ENCODE results near the gene ACVRL1. TPM values are rescaled to one million over a fixed set of nuclear protein-coding genes. Genes with fewer than 3 reads are reported as not detected.

Gene ACVRL1
- total and polyA plus RNA-seq, 2 donors (not counting 1 experiment from before 2014, with no cell fraction given) = not detected

DNA sequence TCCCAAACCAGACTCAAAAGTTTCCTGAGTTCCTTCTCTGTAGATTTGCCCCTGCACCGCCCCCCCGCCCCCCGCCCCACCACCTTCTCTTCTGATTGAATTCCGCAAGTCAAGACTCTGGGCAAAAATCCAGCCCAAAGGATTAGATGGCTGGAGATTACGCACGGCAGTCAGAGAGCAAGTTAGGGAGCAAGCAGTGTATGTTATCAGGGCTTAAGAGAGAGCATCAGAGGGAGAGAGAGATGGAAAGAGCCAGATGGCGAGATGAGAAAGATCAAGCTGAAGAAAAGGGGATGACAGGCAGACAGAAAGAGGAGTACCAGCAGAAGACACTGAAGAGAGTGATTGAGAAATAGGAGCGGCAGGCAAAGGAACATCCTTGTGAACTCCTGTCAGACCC lies 33.3 kb upstream of the ACVRL1 start:
- Histone ChIP-seq H2AFZ (ENCODE audit: insufficient read depth, low read depth, low read length, poor library complexity, severe bottlenecking) (no peak overlapping the region), H3K36me3 (replicated peaks in 1 of 2; ENCODE audit: control extremely low read depth in 1 of 2, control insufficient read depth in 1 of 2, extremely low read depth in 1 of 2, insufficient read depth in 2 of 2, low read length in 1 of 2) (no peaks in the 10 kb centered on the region), H4K20me1 (ENCODE audit: control insufficient read depth, insufficient read depth, low read length, poor library complexity, severe bottlenecking) (no peaks in the 10 kb centered on the region), H3K9ac (ENCODE audit: low read length) (no peak overlapping the region), H3K4me1 (ENCODE audit: control insufficient read depth in 2 of 2, insufficient read depth in 2 of 2, low read length in 2 of 2) (peaks cover 10 to 21% of the 10 kb centered on the region in 2 donors), H3K79me2 (ENCODE audit: control insufficient read depth, insufficient read depth, low read length) (no peaks in the 10 kb centered on the region), H3K27ac (ENCODE audit: low read length in 2 of 2) (no peak overlapping the region), H3K4me2 (replicated peaks; ENCODE audit: low read depth, low read length, poor library complexity, severe bottlenecking) (no peak overlapping the region), H3K4me3 (ENCODE audit: control extremely low read depth in 1 of 5, extremely low read depth in 1 of 5, insufficient read depth in 1 of 5, low read depth in 2 of 5, low read length in 4 of 5) (no peak overlapping the region), H3K27me3 (replicated peaks in 1 of 4; ENCODE audit: control extremely low read depth in 1 of 4, control insufficient read depth in 3 of 4, insufficient read depth in 4 of 4, low read length in 3 of 4) (peaks cover 0 to 37% (median 11%) of the 10 kb centered on the region in 4 experiments), H3K9me3 (ENCODE audit: control extremely low read depth in 1 of 3, control insufficient read depth in 2 of 3, insufficient read depth in 1 of 3, low read length in 2 of 3) (no peaks in the 10 kb centered on the region)
- Mint-ChIP-seq H3K27ac (no peak overlapping the region), H3K4me1 (peaks cover 8% of the 10 kb centered on the region), H3K27me3 (peaks cover 29% of the 10 kb centered on the region), H3K4me3 (no peak overlapping the region), H3K9me3 (ENCODE audit: insufficient read depth) (no peaks in the 10 kb centered on the region)
- 87% methylated on average over 5 of the region's 8 CpGs for WGBS (ENCODE audit: insufficient coverage)
- DNase-seq (no peak), ATAC-seq (ENCODE audit: low read depth) (no peak)
- intact Hi-C loops (cut with micrococcal nuclease) = no loop called here
- ChIA-PET CTCF (no interaction called here), POLR2A (no interaction called here)
- TF ChIP-seq EZH2 (IDR thresholded peaks at IDR 0.05; ENCODE audit: borderline replicate concordance, insufficient read depth, low read depth, low read length, poor library complexity, severe bottlenecking) (no peak), CTCF (IDR thresholded peaks at IDR 0.05) (no peak)

GRCh38 chr12:51874486-51874885 lies 32.8 kb upstream of the ACVRL1 start:
- Histone ChIP-seq H3K4me2 (replicated peaks; ENCODE audit: low read depth, low read length, poor library complexity, severe bottlenecking) (no peak overlapping the region), H3K36me3 (replicated peaks in 1 of 2; ENCODE audit: control extremely low read depth in 1 of 2, control insufficient read depth in 1 of 2, extremely low read depth in 1 of 2, insufficient read depth in 2 of 2, low read length in 1 of 2) (no peaks in the 10 kb centered on the region), H3K4me3 (ENCODE audit: control extremely low read depth in 1 of 5, extremely low read depth in 1 of 5, insufficient read depth in 1 of 5, low read depth in 2 of 5, low read length in 4 of 5) (no peak overlapping the region), H3K9ac (ENCODE audit: low read length) (no peak overlapping the region), H3K27me3 (replicated peaks in 1 of 4; ENCODE audit: control extremely low read depth in 1 of 4, control insufficient read depth in 3 of 4, insufficient read depth in 4 of 4, low read length in 3 of 4) (peaks cover 0 to 32% (median 9%) of the 10 kb centered on the region in 4 experiments), H4K20me1 (ENCODE audit: control insufficient read depth, insufficient read depth, low read length, poor library complexity, severe bottlenecking) (no peaks in the 10 kb centered on the region), H3K4me1 (ENCODE audit: control insufficient read depth in 2 of 2, insufficient read depth in 2 of 2, low read length in 2 of 2) (peaks cover 9 to 16% of the 10 kb centered on the region in 2 donors), H3K79me2 (ENCODE audit: control insufficient read depth, insufficient read depth, low read length) (no peaks in the 10 kb centered on the region), H3K9me3 (ENCODE audit: control extremely low read depth in 1 of 3, control insufficient read depth in 2 of 3, insufficient read depth in 1 of 3, low read length in 2 of 3) (no peaks in the 10 kb centered on the region), H3K27ac (ENCODE audit: low read length in 2 of 2) (no peak overlapping the region), H2AFZ (ENCODE audit: insufficient read depth, low read depth, low read length, poor library complexity, severe bottlenecking) (no peak overlapping the region)
- ChIA-PET POLR2A (interaction anchor here (0.9 kb wide), 1 partner anchor 54 kb away, joined by 3 read pairs; no protein-coding TSS in a partner anchor), CTCF (interaction anchor here (0.6 to 1.6 kb wide), 7 partner anchors 10 to 1835 kb away, joined by 3 to 10 read pairs (median 3); no protein-coding TSS in a partner anchor)
- 94% methylated on average over 4 of the region's 4 CpGs for WGBS (ENCODE audit: insufficient coverage)
- ATAC-seq (ENCODE audit: low read depth) (no peak), DNase-seq (no peak)
- intact Hi-C loops (cut with micrococcal nuclease) = no loop called here
- Mint-ChIP-seq H3K27me3 (peaks cover 32% of the 10 kb centered on the region), H3K9me3 (ENCODE audit: insufficient read depth) (no peaks in the 10 kb centered on the region), H3K4me1 (peaks cover 8% of the 10 kb centered on the region), H3K4me3 (no peak overlapping the region), H3K27ac (no peak overlapping the region)
- TF ChIP-seq EZH2 (IDR thresholded peaks at IDR 0.05; ENCODE audit: borderline replicate concordance, insufficient read depth, low read depth, low read length, poor library complexity, severe bottlenecking) (no peak), CTCF (IDR thresholded peaks at IDR 0.05) (no peak)

Measured in B cell (primary cell).